Activated CD4-positive, alpha-beta T cell treated with anti-CD3 and anti-CD28 coated beads, Interleukin-10, Interleukin-2, amounts not matched to agents 100 ng/mL and 50 ng/mL, durations not matched to agents 16 hours and 8 hours (primary cell): Measurements from ENCODE around the gene WDR1.
A peak's percentile ranks its signal among the peaks of the same experiment; 100 is the strongest.

Experiments used
- DNase-seq: peaks from one replicate; pipeline ENCODE4 v3.0.0-alpha.2; 2020

The WDR1 gene

DNA sequence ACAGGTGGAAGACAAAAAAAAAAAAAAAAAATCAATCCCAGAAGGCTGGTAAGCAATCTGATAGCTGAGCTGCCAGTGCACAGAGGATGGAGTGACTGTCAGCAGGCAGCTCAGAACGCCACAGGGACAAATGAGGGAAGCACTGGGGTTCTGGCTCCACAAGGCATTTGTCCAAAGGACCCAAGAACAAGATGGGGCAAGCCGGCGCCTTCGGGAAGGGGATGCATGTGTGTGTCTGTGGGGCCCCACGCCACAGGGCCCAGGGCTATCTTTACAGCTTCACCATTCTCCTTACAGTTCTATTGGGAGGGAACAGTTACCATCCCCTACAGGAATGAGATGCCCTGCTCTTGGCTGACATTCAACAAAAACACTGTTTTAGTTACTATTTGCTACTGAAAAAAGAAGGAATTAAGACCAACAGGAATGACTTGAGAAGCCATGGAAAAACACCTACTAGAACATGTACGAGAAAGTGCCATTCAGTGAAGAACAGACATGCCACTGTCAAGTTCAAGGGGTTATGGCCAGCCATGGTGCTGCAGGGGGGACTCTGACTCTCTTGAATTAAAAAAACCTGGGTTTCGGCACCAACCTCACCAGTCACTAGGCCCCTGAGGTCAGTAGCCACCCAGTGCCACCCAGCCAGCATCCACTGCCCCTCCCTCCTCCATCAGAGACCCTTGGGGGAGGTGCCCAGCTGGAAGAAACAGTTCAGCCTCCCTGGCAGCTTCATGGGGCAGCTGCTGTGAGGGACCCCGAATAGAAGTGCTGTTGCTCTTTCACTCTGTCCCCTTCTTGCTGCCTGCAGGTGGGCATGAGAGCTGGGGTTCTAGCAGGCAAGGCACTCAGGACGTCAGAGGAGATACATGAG lies 18.5 kb downstream of the WDR1 start:
- no peak for DNase-seq

DNA sequence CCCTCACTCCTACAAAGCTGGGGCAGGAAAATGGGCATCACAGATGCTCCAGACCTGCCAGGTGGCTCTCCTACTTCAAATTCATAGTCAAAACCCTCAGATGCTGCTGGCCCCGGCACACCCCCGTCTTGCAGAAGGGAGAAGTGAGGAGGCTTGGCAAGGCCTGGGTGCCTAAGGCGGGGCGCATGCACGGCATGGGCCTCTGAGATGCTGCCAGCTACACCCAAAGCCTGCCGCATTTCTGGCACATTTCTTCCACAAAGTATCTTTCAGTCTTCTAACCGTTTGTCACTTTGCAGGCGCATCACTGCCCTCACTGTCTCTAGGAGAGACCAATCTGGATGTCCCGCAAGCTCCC lies 19.6 kb downstream of the WDR1 start:
- peak; percentile 15 for DNase-seq

DNA sequence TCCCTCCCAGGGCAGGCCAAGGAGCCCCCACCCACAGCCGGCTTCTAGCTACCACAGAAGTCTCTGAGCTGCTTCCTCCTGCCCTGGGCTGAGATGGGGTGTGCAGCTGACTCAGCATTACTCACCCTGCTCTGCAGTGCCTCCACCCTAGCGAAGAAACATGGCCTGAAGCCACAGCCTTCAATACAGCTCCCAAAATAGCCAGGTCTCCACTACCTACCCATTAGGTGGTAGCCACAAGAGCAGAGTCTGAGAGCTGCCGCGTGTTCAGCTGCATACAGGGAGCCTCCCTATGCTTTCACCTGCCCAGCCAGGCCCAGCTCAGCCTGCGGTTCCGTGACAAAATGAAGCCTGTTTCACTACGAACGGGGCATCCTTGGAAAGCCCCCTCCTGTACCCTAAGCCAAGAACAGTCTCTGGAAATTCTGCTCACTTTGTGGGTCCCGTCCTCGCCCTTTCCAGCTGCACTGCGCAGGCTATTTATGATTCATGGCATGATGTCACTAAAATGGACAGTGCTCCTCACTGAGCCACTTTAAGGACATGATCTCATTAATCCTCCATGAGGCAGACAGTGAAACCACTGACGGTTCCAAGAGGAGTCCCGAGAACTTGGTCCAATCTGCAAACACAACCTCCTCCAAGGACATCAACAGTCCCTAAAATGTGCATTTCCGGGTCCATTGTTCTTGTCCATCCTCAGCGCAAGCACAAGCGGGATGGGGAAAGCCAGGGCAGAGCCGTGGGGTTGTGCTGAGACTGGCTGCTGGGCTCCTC lies 20.2 kb downstream of the WDR1 start:
- DNase-seq, result peak; percentile 91

DNA sequence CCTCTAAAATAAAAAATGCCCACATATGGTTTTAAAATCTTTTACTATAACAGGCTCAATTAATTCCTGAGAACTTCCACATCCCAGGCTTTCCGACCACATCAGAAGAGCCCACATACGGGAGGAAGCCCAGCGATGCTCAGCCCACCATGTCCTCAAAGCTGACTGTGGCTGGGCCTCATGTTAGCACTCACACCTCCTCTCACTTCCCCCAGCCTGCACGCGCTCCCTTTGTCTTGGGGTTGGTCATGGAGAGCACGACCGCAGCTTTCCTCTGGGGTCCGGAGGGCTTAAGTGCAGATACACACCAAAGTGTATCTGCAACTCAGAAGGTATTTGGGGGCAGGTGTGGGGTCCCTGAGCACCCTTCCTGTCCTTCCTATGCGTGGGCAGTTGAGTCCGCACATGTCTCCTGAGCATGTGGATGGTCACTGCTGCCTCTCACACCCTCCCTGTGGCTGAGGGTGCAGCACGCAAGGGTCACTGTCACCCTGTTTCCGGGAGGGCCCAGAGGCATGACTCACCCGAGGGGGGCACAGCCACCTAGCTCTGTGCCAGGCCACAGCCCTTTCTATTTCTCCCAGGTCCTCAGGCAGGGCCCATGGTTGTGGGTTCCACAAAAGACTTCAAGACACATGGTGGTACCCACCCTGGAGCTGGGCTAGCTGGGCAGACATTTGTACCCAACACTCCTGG lies 21.2 kb downstream of the WDR1 start:
- DNase-seq, result peak; percentile 58

DNA sequence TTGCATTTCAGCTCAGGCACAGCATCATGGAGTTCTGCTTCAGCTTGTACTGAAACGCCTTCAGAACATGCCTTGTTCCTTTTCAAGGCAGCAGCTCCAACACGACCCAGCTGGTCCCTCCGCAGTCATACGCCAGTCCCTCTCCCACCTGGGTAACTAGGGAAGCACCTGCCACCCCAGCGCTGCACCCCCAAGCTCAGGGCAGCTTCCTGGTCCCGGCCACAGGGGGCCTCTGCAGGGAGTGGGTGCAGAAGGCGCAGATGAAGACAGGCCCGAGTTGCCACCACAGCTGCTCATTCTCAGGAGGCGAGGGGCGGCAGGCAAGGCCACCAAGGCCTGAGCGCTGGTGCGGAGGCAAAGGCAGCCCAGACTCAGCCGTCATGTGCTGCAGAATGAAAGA lies 21.8 kb downstream of the WDR1 start:
- DNase-seq, result no peak

DNA sequence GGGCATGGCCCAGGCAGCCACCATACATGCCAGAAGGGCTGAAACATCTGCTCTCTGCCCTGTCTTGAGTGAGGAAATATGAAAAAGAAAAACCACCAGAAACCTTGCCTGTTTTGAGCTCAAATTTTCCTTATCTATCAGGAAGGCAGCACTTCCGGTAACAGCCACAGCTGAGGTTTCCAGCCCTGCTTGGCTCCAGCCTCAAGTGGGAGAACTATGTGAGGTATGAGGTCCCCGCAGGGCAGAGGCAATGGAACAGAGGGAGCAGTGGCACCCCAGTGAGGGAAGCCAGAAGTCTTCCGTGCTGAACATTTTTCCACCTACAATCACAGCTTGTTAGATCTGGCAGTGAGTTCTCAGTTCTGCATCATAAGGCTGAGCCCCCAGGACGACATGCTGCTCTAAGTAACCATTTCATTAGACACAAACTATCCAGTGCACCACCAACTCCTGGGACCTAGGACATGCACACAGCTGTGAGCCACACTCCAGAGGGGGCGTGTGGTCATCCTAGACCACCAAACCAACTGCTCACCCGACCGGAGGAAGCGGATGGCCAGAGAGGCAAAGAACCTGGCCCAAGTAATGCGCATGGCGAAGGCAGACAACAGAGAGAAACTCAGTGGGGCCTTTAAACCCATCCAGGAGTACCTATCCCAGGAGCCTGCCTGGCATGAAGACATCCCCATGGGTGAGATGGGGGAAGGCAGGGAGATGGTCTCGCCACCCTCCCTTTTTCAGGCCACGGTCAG lies 22.6 kb downstream of the WDR1 start:
- DNase-seq, result peak; percentile 53

DNA sequence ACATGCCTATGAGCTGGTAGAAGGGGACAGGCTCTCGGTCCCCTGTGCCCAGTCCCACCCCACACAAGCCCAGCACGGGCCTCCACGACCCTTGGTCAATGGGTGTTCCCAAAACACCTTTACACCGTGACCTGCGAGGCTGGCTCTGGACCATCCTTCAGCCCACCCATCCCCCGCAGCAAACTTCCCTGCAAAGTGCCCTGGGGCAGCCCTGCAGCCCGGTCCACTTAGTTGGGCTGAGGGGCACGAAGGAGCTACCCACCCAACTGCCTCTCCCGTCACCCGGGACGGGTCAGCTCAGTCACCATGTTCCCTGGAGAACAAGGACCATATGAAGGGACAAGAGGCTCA lies 23.4 kb downstream of the WDR1 start:
- no peak for DNase-seq

DNA sequence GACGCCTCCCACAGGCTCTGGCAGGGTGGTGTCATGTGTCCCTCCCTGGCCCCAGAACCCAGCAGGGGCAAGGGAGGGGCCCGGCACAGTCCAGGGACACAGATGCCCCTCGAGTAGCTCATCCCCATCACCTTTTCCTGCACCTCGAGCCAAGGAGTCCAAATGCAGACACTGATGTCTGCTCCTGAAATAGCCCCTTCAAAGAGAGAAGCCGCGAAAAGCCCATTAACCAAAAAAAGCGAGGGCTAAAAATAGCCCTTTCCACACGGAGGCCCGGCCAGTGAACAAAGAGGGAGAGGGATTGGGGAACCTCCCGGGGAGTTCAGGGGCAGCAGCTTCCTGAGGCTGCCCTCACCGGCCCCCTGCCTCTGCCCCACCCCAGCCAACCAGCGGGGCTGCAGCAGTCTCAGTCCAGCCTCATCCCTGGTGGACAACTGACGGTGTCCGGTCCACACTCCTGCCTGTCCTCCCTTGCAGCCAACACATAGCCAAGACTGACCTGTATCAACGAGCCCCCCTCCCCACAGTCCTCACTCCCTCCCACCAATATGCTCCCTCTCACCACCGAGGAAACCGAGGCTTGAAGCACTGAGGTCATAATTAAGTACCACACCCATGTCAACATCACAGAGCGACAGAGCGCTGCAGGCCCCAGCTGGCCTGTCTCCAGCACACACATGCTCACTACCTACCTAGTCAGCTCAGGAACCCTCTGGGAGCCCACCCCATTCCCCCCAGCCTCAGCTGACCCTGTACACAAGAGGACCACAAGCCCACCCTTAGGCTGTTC lies 23.9 kb downstream of the WDR1 start:
- no peak for DNase-seq

DNA sequence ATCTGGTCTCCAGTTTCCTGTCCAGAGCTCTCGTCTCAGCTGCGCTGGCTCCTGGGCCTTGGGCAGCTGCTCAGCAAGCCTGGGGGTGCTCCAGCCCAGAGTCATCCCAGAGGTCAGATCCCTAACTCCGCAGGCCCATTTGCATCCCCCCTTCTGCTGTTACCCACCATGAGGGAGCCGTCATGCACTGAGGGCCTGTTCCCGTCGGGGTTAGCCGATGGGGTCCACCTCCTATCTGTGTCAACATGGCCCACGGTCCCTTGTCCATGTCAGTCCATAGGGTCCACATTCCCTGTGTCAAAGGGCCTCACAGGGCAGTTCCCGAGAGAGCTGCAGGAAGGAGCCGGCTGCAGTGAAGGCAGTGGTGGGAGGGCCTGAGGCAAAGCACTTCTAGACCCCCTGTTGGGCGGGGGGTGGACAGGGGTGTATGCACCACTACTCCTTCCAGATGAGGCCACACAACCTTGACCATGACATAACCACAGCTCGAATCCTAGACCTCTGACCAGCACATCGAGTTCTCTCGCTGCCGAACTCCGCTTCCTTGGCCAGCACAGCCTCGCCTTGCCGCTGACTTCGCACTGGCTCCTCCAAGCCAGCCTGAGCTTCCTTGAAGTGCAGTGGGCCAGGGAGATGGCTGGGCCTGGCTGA lies 24.9 kb downstream of the WDR1 start:
- no peak for DNase-seq

DNA sequence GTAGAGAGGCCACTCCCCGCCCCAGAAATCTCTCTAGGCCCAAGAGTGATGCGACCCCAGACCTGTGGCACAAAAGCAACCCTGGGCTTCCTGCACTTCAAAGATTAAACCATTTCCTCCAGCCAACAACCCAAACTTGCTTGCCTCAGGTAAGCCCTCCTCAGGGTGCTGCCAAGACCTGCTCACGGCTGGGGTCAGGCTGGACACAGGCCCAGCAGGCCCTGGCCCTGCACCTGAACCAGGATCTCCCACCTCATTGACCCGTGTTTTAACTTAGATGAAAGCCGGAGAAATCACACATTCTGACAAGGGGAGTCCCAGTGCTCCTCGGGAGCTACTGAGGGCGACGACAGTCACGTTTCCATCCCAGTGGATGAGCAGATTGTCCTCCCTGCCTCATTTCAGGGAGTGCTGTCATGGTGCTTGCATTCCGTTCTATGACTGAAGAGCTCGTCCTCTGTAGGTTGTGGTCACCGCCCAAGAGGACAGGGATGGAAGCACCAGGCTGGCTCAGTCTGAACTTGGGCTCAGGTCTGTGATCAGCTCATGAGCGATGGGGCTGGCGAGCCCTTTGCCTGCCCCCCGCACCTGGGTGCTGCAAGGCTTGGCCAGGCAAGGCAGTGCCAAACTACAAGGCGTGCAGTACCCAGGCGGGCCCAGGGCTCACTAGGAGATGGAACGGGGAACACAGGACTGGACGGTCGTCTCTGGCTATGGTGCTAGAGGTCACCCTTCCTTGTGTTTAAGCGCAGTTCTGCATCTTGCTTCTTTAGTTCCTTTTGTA lies 25.9 kb downstream of the WDR1 start:
- no peak for DNase-seq

DNA sequence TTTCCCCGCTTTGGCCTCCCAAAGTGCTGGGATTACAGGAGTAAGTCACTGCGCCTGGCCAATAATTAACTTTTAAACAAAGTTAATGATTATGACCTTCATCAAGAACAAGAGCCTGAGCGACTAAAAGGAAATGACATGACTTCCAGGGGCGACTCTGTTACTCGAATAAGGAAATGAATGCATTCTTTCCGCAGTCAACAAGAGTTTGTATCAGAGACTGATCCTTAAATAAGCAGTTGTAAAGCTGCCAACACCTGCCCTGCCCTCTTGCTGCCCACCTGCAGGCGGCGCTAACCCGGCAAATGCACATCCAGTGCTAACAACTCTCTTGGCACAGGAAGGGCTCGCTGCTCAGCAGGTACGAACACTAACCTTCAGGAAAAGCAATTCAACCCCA lies 27.3 kb downstream of the WDR1 start:
- DNase-seq, result no peak

DNA sequence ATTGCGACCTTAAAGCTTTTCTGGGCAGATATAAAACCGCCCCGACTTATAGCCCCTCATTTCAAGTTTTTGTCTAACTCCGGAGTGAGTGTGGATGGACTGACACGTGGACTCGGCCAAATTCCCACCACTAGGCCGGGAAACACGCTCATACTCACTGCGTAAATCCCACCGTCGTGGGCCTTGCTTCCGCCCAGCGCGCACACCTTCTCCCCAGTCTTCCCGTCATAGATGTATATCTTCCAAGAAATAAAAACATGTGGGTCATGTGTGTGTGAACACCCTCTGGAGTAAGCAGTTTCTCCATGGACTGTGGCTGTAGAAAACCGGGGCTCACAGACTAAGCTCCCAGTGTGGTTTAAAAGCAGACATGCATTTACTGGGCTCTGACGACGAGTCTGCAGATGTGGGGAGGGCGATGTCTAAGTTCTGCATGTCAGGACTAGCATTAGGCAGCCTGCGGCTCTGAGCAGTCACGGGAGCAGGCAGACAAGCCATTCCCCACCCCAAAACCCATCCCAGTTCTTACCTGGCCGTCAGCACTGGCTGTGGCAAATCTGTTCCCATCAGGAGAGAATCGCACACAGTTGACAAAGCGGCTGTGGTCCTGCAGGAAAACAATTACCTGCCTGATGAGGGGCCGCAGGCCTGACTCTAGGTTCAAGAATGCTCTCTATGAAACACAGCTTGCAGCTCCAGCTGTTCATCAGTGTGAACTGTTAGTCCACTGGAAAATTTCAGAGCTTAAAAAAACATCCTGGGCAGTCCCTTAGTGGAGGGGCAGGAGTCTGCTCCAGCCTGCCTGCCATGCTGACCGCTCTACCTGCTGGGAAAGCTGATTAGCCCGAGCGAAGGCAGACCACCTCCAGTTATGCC lies 28.2 kb downstream of the WDR1 start:
- no peak for DNase-seq

DNA sequence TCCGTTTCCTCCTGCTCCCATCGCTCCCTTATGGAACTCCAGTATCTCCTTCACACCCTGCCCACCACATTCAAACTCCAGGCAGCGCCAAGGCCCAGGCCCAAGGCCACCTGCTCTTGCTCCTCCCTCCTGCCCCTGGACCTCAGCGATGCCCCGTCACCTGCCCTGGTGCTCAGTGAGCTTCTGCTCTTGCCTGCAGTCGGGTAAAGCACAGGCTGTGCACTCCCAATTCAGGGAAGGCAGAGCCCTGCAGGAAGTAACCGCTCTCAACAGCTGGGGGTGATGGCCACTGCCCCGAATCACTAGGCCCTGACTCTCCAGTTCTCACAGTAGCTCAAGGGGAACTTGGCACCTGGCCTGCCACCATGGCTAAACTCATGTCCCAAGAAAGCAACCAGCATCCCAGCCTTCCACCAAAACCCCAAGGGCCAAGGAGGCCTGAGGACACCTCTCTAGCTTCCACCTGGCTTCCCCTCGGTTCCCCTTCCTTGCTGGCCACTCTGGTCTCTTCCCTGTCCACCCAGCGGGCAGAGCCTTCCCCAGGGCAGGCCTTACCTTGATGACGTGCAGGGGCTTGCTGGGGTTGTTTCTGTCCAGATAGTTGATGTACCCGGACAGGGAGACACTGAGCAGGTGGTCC lies 29.3 kb downstream of the WDR1 start:
- DNase-seq, result no peak

DNA sequence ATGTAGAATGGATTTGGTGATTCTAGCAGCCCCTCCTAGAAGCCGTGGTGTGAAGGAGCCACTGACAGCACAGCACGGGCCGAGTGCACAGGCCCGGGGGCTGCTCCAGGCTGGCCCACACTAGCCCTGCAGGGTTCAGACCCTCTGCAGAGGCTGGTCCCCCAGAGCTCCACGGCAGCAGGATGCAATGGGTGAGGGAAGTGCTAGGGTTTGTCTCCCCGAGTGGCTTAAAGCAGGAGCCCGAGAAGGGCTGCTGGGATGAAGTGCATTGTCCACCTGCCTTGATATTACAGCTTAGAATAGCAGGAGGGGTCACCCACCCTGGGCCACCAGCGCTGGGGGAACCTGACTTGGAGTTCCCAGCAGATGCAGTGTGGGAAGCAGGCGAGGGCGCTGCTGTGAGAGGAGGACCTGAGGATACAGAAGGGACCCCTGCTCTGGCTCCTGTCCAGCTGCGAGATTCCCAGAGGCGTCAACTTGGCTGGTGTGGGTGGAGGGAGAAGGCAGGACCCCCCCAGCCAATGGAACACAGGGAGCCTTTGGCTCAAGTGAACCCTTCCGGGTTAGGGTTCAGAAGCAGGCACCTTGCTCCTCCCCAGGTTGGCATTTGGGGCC lies 30.0 kb downstream of the WDR1 start:
- DNase-seq, result no peak

DNA sequence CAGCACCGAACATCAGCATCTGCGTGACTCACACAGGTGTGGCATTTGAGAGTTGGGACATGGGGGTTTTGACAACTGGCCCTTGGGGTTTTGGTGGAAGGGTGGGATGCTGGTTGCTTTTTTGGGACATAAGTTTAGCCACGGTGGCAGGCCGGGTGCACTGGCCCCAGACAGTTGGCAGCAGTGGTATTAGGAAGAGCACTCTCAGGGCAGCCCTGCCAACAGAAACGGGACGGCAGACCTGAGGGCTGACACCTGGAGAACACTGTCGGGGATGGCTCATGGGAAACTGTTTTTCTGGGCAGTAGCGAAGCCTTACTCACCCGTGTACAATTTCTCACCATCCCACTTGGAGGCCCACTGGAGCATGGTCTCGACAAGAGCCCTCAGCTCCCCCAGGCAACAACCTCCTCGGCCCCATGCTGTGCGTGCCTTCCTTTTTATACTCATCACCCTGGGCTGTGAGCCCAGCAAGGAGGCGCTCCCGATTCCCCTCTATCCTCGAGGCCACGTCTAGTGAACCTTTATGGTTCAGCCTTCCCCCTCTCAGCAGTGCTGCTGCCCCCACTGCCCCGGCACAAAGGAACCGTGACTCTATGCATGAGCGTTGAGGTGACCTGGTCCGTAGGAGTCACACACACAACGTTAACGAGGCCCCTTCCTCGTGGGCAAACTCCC lies 30.6 kb downstream of the WDR1 start:
- no peak for DNase-seq

DNA sequence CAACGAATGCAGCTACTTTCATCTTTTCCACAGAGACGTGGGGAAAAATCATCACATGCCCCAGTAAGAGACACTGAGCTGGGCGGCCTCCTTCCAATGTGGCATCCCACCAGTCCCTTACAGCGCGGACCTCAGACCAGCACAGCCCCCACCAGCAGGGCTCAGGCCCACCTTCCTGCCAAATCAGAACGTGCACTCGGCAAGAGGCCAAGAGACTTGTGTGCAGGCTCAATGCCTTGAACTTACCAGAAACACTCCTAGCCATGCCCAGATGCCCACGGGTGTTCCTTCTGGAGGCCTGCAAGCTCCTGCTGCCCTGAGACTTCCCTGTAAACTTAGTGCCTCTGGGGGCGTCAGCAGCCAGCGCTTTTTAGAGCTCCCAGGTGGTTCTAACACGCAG lies 31.2 kb downstream of the WDR1 start:
- DNase-seq, result no peak

DNA sequence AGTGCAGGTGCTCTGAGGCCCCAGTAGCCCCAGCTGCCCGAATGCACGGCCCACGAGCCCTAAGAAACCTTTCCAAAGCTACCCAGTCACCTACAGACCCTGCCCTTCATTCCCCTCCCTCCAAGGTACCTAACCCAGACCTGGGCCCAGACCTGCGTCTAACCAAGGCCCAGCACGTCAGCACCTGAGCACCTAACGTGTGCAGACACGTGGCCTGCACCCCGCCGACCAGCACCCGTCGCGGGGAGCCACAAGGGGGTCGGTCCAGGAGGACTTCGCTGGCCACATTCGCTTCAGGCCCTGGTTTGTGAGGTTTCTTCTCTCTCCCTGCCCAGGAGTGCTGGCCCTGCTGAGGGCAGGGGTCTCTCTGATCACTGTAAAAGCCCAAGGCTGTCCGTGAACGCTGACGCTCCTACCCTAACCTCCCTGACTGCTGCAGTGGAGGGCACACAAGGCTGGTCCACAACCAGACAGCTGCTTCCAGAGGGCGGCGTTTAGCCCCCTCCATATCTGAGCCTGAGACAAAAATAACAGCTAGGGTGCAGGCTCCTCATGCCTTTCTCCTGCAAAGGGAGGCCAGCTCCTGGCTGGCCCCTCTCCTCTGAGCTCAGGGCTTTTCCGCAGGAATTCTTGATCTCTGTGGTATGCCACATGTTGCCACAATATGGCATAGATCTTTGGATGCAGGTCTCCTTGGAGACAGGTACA lies 31.8 kb downstream of the WDR1 start:
- no peak for DNase-seq
